OCI-LY7 (cell line): ENCODE results near the gene ZNF688. TPM values are rescaled to one million over a fixed set of nuclear protein-coding genes. Genes with fewer than 3 reads are reported as not detected.

ENCODE experiments used
- BruUV-seq: library from RNA; stranded (reverse); fragments of 400-500 nt; replicated peaks from 2 replicates; lab custom pipeline; 2021; lab: Mats Ljungman, UMichigan
- CTCF ChIA-PET: fragments of 300-600 bp; sonication (Branson Sonifier 250); formaldehyde crosslinking; loops from one replicate; lab custom pipeline; 2022; ENCODE audit warnings: antibody characterized with exemption; ENCODE audit not compliant: unreplicated experiment; lab: Charles Lee
- POLR2A ChIA-PET: fragments of 300-600 bp; sonication (Branson Sonifier 250); formaldehyde crosslinking; loops from one replicate; lab custom pipeline; 2022; ENCODE audit warnings: antibody characterized with exemption; lab: Charles Lee
- DNase-seq: peaks from one replicate; pipeline ENCODE4 v3.0.0-alpha.2; 2015; ENCODE audit warnings: low spot score
- H2AFZ ChIP-seq: fragments of 200-600 bp; sonication (generic), shearing (Covaris generic); 2 replicates; pipeline ENCODE4 v1.6.1; 2014; ENCODE audit warnings: mild to moderate bottlenecking, antibody characterized with exemption, low read length, moderate library complexity
- H3K27ac ChIP-seq: fragments of 200-600 bp; sonication (generic); 2 replicates; pipeline ENCODE4 v1.5.1; 2014; ENCODE audit warnings: mixed run types, low read depth, mild to moderate bottlenecking, moderate library complexity, low read length, inconsistent platforms; ENCODE audit not compliant: poor library complexity, severe bottlenecking
- H3K36me3 ChIP-seq: fragments of 200-600 bp; sonication (generic); 2 replicates; pipeline ENCODE4 v1.6.1; 2014; ENCODE audit warnings: mild to moderate bottlenecking, antibody characterized with exemption, low read length, moderate library complexity, mixed read lengths; ENCODE audit not compliant: insufficient read depth
- H3K4me1 ChIP-seq: fragments of 200-600 bp; sonication (generic); 2 replicates; pipeline ENCODE4 v1.5.1; 2014; ENCODE audit warnings: mild to moderate bottlenecking, low read length; ENCODE audit not compliant: insufficient read depth, poor library complexity, severe bottlenecking
- H3K4me2 ChIP-seq: fragments of 200-600 bp; sonication (generic); 2 replicates; pipeline ENCODE4 v1.6.1; 2014; ENCODE audit warnings: mild to moderate bottlenecking, low read length
- H3K4me3 ChIP-seq: fragments of 200-600 bp; sonication (generic); 2 replicates; pipeline ENCODE4 v1.5.1; 2014; ENCODE audit warnings: mild to moderate bottlenecking, low read depth, low read length; ENCODE audit not compliant: poor library complexity, severe bottlenecking
- H3K79me2 ChIP-seq: fragments of 200-600 bp; sonication (generic); 2 replicates; pipeline ENCODE4 v1.6.1; 2016; ENCODE audit warnings: low read depth, mild to moderate bottlenecking, low read length, moderate library complexity, mixed read lengths; ENCODE audit not compliant: insufficient read depth
- H3K9me2 ChIP-seq: fragments of 200-600 bp; sonication (generic); 2 replicates; pipeline ENCODE4 v1.6.1; 2016; ENCODE audit warnings: mild to moderate bottlenecking, low read length, mixed read lengths; ENCODE audit not compliant: insufficient read depth
- H3K9me3 ChIP-seq: fragments of 200-600 bp; sonication (generic); 2 replicates; pipeline ENCODE4 v1.6.1; 2014; ENCODE audit warnings: mild to moderate bottlenecking, mixed run types, low read length, mixed read lengths
- H4K20me1 ChIP-seq: fragments of 200-600 bp; sonication (generic); 2 replicates; pipeline ENCODE4 v1.6.1; 2014; ENCODE audit warnings: mild to moderate bottlenecking, antibody characterized with exemption, low read length, moderate library complexity, mixed read lengths; ENCODE audit not compliant: insufficient read depth
- EZH2phosphoT487 ChIP-seq: fragments of 200-600 bp; sonication (generic); IDR thresholded peaks from 2 replicates; pipeline ENCODE4 v1.6.1; 2018; ENCODE audit warnings: low read depth, borderline replicate concordance, mild to moderate bottlenecking, mixed run types, antibody characterized with exemption, low read length, moderate library complexity, mixed read lengths
- intact Hi-C: fragments of 100-400 bp; cut with micrococcal nuclease; formaldehyde crosslinking; loops from one replicate; pipeline ENCODE4 v1.10.0; 2022; ENCODE audit not compliant: unreplicated experiment
- total RNA-seq, 2 experiments: library from RNA; depleted of rRNA in 1 of 2; stranded (reverse); fragments of >200 nt in 1 of 2; shearing (Covaris generic) in 1 of 2; gene quantifications; 2 replicates each; pipeline ENCODE4 v1.2.3, GENCODE V29; 2014 to 2022
- TF ChIP-seq, protein P1 (sequence below): fragments of 200-600 bp; sonication (generic); conservative IDR thresholded peaks from 2 replicates; pipeline ENCODE4 v1.5.1; 2014; ENCODE audit warnings: mild to moderate bottlenecking, antibody characterized with exemption, low read length, moderate library complexity, mixed read lengths

The ZNF688 gene
- total RNA-seq, 2 experiments from 2014 or later, result 15.3 to 17.5 TPM

GRCh38 chr16:30585022-30585399, 13.5 kb upstream of the ZNF688 start:
- no peaks in the 10 kb centered on the region; the same call in 1 of the 2 replicates for H3K79me2 ChIP-seq
- intact Hi-C loops, result no loop called here
- no peaks in the 10 kb centered on the region for H3K9me3 ChIP-seq
- no peaks in the 10 kb centered on the region for H4K20me1 ChIP-seq
- CTCF ChIA-PET, result no interaction called here
- TF ChIP-seq, protein P1, sequence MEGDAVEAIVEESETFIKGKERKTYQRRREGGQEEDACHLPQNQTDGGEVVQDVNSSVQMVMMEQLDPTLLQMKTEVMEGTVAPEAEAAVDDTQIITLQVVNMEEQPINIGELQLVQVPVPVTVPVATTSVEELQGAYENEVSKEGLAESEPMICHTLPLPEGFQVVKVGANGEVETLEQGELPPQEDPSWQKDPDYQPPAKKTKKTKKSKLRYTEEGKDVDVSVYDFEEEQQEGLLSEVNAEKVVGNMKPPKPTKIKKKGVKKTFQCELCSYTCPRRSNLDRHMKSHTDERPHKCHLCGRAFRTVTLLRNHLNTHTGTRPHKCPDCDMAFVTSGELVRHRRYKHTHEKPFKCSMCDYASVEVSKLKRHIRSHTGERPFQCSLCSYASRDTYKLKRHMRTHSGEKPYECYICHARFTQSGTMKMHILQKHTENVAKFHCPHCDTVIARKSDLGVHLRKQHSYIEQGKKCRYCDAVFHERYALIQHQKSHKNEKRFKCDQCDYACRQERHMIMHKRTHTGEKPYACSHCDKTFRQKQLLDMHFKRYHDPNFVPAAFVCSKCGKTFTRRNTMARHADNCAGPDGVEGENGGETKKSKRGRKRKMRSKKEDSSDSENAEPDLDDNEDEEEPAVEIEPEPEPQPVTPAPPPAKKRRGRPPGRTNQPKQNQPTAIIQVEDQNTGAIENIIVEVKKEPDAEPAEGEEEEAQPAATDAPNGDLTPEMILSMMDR, result no peak
- no peak for TF ChIP-seq EZH2phosphoT487
- peaks cover 30% of the 10 kb centered on the region for H3K4me1 ChIP-seq
- no peak for DNase-seq
- no peak overlapping the region for H3K27ac ChIP-seq
- BruUV-seq, result no TSS peak
- H3K4me3 ChIP-seq, result peak overlapping the region; percentile 66
- peaks cover 6% of the 10 kb centered on the region; the same call in 1 of the 2 replicates for H3K36me3 ChIP-seq
- peak overlapping the region; percentile 77; the same call in 1 of the 2 replicates for H2AFZ ChIP-seq
- POLR2A ChIA-PET, result interaction anchor here (1.0 kb wide), 1 partner anchor 12 kb away, joined by 3 read pairs; no protein-coding TSS in a partner anchor
- no peaks in the 10 kb centered on the region for H3K9me2 ChIP-seq
- H3K4me2 ChIP-seq, result peak overlapping the region; percentile 70

GRCh38 chr16:30582611-30583340, 11.3 kb upstream of the ZNF688 start:
- TF ChIP-seq, protein P1, result no peak
- TF ChIP-seq EZH2phosphoT487, result no peak
- no peaks in the 10 kb centered on the region; the same call in 1 of the 2 replicates for H3K79me2 ChIP-seq
- POLR2A ChIA-PET, result no interaction called here

DNA sequence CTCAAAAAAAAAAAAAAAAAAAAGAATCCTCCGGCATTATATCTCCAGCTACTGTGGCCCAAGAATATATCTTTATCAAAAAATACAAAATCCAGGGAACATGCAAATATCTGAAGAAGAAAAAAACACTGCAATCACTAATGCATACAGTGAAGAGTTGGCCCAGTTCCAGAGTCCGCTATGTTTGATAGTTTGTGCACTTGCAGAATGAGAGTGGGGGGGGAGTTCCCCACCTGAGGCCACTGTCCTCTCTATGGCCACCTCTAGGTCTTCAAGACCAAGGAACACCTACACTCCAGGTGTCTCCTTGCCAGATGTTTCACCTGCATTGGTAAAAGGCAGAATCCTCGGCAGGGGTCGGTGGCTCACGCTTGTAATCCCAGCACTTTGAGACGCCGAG, 9.9 kb upstream of the ZNF688 start:
- H3K36me3 ChIP-seq, result peaks cover 10% of the 10 kb centered on the region
- TF ChIP-seq EZH2phosphoT487, result no peak
- TF ChIP-seq, protein P1, result no peak
- H3K4me2 ChIP-seq, result no peak overlapping the region
- peaks cover 18% of the 10 kb centered on the region for H3K4me1 ChIP-seq
- no peak overlapping the region for H3K27ac ChIP-seq
- H3K4me3 ChIP-seq, result no peak overlapping the region
- no peaks in the 10 kb centered on the region for H3K9me3 ChIP-seq
- H4K20me1 ChIP-seq, result no peaks in the 10 kb centered on the region
- no peak overlapping the region for H2AFZ ChIP-seq
- BruUV-seq, result no TSS peak
- DNase-seq, result no peak
- no peaks in the 10 kb centered on the region for H3K9me2 ChIP-seq
- CTCF ChIA-PET, result no interaction called here
- intact Hi-C loops, result no loop called here
- POLR2A ChIA-PET, result interaction anchor here (0.6 to 0.7 kb wide), 2 partner anchors 204 to 861 kb away, joined by 4 read pairs; no protein-coding TSS in a partner anchor
- H3K79me2 ChIP-seq, result no peaks in the 10 kb centered on the region

More at GRCh38 chr16:30582611-30583340, 11.3 kb upstream of the ZNF688 start:
- intact Hi-C loops, result no loop called here
- H3K9me2 ChIP-seq, result no peaks in the 10 kb centered on the region
- H4K20me1 ChIP-seq, result no peaks in the 10 kb centered on the region
- BruUV-seq, result no TSS peak
- no peak overlapping the region for H3K4me3 ChIP-seq
- no peak overlapping the region for H3K4me2 ChIP-seq
- peaks cover 18% of the 10 kb centered on the region for H3K4me1 ChIP-seq
- H2AFZ ChIP-seq, result no peak overlapping the region
- no peaks in the 10 kb centered on the region for H3K9me3 ChIP-seq
- CTCF ChIA-PET, result no interaction called here
- peaks cover 13% of the 10 kb centered on the region for H3K36me3 ChIP-seq
- no peak overlapping the region for H3K27ac ChIP-seq
- no peak for DNase-seq
